Endothelial cell of umbilical vein (primary cell): ENCODE results near the gene SMAD3. TPM values are rescaled to one million over a fixed set of nuclear protein-coding genes. Genes with fewer than 3 reads are reported as not detected.

Experiments used
- BruUV-seq: library from RNA; stranded (reverse); fragments of 400-500 nt; replicated peaks from 2 replicates; lab custom pipeline; 2021; lab: Mats Ljungman, UMichigan
- CTCF ChIA-PET: fragments of 300-600, 350-600 bp; sonication (Branson Sonifier 250); formaldehyde crosslinking; loops from one replicate; lab custom pipeline; 2021; ENCODE audit warnings: antibody characterized with exemption, inconsistent platforms; lab: Charles Lee
- POLR2A ChIA-PET: fragments of 300-600, 350-600 bp; sonication (Branson Sonifier 250); formaldehyde crosslinking; loops from one replicate; lab custom pipeline; 2021; ENCODE audit warnings: antibody characterized with exemption, inconsistent platforms; lab: Charles Lee
- DNase-seq: peaks from one replicate; pipeline ENCODE4 v3.0.0-alpha.2; 2011; ENCODE audit warnings: low read depth, low spot score
- FAIRE-seq: peaks from 2 replicates; lab custom pipeline; 2011; peaks lifted over from hg19 to GRCh38; lab: Jason Lieb, UNC
- H2AFZ ChIP-seq: 2 replicates; pipeline ENCODE4 v1.6.0; 2012; ENCODE audit warnings: low read depth, low read length, control low read depth, inconsistent platforms
- H3K27ac ChIP-seq: 2 replicates; pipeline ENCODE4 v1.5.1; 2011; ENCODE audit warnings: low read depth, mild to moderate bottlenecking, control low read depth, low read length, moderate library complexity; ENCODE audit not compliant: insufficient read depth
- H3K27me3 ChIP-seq, 2 experiments: 2 replicates each; pipeline versions ENCODE4 v1.6.0 to v1.6.1; 2011; ENCODE audit warnings: low read length in 2 of 2, mixed read lengths in 1 of 2; ENCODE audit not compliant: control insufficient read depth in 2 of 2, insufficient read depth in 2 of 2
- H3K36me3 ChIP-seq, 2 experiments: 2 replicates in 1 of 2; 3 replicates in 1 of 2; pipeline ENCODE4 v1.5.1; 2011; ENCODE audit warnings: low read length in 2 of 2, mild to moderate bottlenecking in 1 of 2, moderate library complexity in 1 of 2; ENCODE audit not compliant: control insufficient read depth in 2 of 2, insufficient read depth in 2 of 2; ENCODE audit errors: extremely low read depth in 1 of 2
- H3K4me1 ChIP-seq: 3 replicates; pipeline ENCODE4 v1.5.1; 2011; ENCODE audit warnings: mild to moderate bottlenecking, low read length; ENCODE audit not compliant: control insufficient read depth, insufficient read depth; ENCODE audit errors: extremely low read depth
- H3K4me2 ChIP-seq: 2 replicates; pipeline ENCODE4 v1.6.1; 2011; ENCODE audit warnings: low read length, control low read depth, mixed read lengths; ENCODE audit not compliant: insufficient read depth
- H3K4me3 ChIP-seq, 3 experiments: fragments of 200-600 bp in 1 of 3; sonication (generic), shearing (Covaris generic) in 1 of 3; replicated peaks in 1 of 3; 2 replicates each; pipeline ENCODE4 v1.5.1; 2011 to 2016; ENCODE audit warnings: control low read depth in 3 of 3, low read length in 3 of 3, mild to moderate bottlenecking in 2 of 3, inconsistent platforms in 1 of 3, low read depth in 1 of 3, moderate library complexity in 1 of 3; ENCODE audit not compliant: insufficient read depth in 1 of 3
- H3K79me2 ChIP-seq: 2 replicates; pipeline ENCODE4 v1.6.0; 2012; ENCODE audit warnings: low read length, inconsistent platforms; ENCODE audit not compliant: control insufficient read depth, insufficient read depth
- H3K9ac ChIP-seq: replicated peaks from 2 replicates; pipeline ENCODE3; 2011; ENCODE audit warnings: low read length, control low read depth; ENCODE audit not compliant: insufficient read depth; ENCODE audit errors: extremely low read depth
- H3K9me1 ChIP-seq: replicated peaks from 3 replicates; pipeline ENCODE4 v1.6.0; 2011; ENCODE audit warnings: mild to moderate bottlenecking, low read length; ENCODE audit not compliant: control insufficient read depth, insufficient read depth; ENCODE audit errors: extremely low read depth
- H3K9me3 ChIP-seq: replicated peaks from 2 replicates; pipeline ENCODE4 v1.5.1; 2012; ENCODE audit warnings: low read length, inconsistent platforms; ENCODE audit not compliant: control insufficient read depth, insufficient read depth
- H4K20me1 ChIP-seq: replicated peaks from 2 replicates; pipeline ENCODE3; 2011; ENCODE audit warnings: mild to moderate bottlenecking, low read length; ENCODE audit not compliant: control insufficient read depth, insufficient read depth; ENCODE audit errors: extremely low read depth
- CTCF ChIP-seq, 2 donors: IDR thresholded peaks; 1 replicate in 1 of 2; 2 replicates in 1 of 2; pipeline ENCODE4 v1.5.1; 2011; ENCODE audit warnings: low read length in 2 of 2, mild to moderate bottlenecking in 2 of 2, moderate library complexity in 2 of 2, control low read depth in 1 of 2, inconsistent platforms in 1 of 2, low read depth in 1 of 2; ENCODE audit not compliant: insufficient read depth in 1 of 2; ENCODE audit errors: extremely low read depth in 1 of 2
- EZH2 ChIP-seq: IDR thresholded peaks from 2 replicates; pipeline ENCODE4 v1.6.1; 2012; ENCODE audit warnings: borderline replicate concordance, low read depth, mild to moderate bottlenecking, moderate library complexity, low read length, inconsistent platforms; ENCODE audit not compliant: severe bottlenecking
- FOS ChIP-seq: IDR thresholded peaks from 2 replicates; pipeline ENCODE4 v1.6.1; 2011; ENCODE audit warnings: mild to moderate bottlenecking, low read length, moderate library complexity, borderline replicate concordance; ENCODE audit not compliant: insufficient read depth
- GATA2 ChIP-seq: IDR thresholded peaks from 2 replicates; pipeline ENCODE4 v1.7.0; 2011; ENCODE audit warnings: low read depth, mild to moderate bottlenecking, moderate library complexity, mixed read lengths, low read length; ENCODE audit not compliant: insufficient read length, insufficient read depth
- JUN ChIP-seq: IDR thresholded peaks from 2 replicates; pipeline ENCODE4 v1.6.1; 2011; ENCODE audit warnings: borderline replicate concordance, low read depth; ENCODE audit not compliant: insufficient read length, insufficient read depth
- MAX ChIP-seq: IDR thresholded peaks from 2 replicates; pipeline ENCODE4 v1.6.1; 2011; ENCODE audit not compliant: insufficient read depth, insufficient read length
- MYC ChIP-seq: IDR thresholded peaks from one replicate; pipeline ENCODE4 v1.6.1; 2011; ENCODE audit warnings: mild to moderate bottlenecking, low read depth, low read length
- POLR2A ChIP-seq: IDR thresholded peaks from 2 replicates; pipeline ENCODE4 v1.6.1; 2012; ENCODE audit warnings: low read depth, mild to moderate bottlenecking, control low read depth, low read length
- POLR2AphosphoS5 ChIP-seq: IDR thresholded peaks from 2 replicates; pipeline ENCODE4 v1.6.1; 2012; ENCODE audit warnings: low read depth, mild to moderate bottlenecking, control low read depth, low read length, moderate library complexity; ENCODE audit not compliant: insufficient read depth
- dilution Hi-C: fragments of 300-500 bp; cut with MboI; formaldehyde crosslinking; loops from one replicate; pipeline ENCODE4 v1.15.0; 2019; ENCODE audit warnings: low sequenced_read_pairs; ENCODE audit not compliant: extremely low pct_ligation_motif_present
- intact Hi-C: fragments of 100-400 bp; cut with micrococcal nuclease; formaldehyde crosslinking; loops from one replicate; pipeline ENCODE4 v1.10.0; 2022
- polyA plus RNA-seq, 4 experiments: library from polyadenylated mRNA; depleted of rRNA in 3 of 4; stranded (reverse) in 3 of 4; unstranded in 1 of 4; fragments of >200 nt; gene quantifications; 2 replicates each; pipeline versions ENCODE4 v1.2.1 to v1.2.3, GENCODE V29; 2011 to 2012; ENCODE audit warnings: missing spikeins in 1 of 4
- total RNA-seq: library from RNA; stranded (reverse); gene quantifications from 2 replicates; pipeline ENCODE4 v1.2.3, GENCODE V29; 2021

Gene SMAD3
- total and polyA plus RNA-seq, 2 donors (not counting 3 experiments of a cell fraction or from before 2014, with no cell fraction given), result 56.4 to 88.2 TPM

- Histone ChIP-seq H3K4me2 (no peak overlapping the region), H3K9me1 (no peaks in the 10 kb centered on the region), H3K9ac (no peak overlapping the region), H3K4me1 (peaks cover 5% of the 10 kb centered on the region), H3K9me3 (no peaks in the 10 kb centered on the region), H3K79me2 (peaks cover 25% of the 10 kb centered on the region), H4K20me1 (no peaks in the 10 kb centered on the region), H3K4me3 (no peak overlapping the region), H2AFZ (no peak overlapping the region), H3K36me3 (peaks cover 22 to 37% of the 10 kb centered on the region in 2 experiments), H3K27me3 (no peaks in the 10 kb centered on the region), H3K27ac (no peak overlapping the region)
- intact Hi-C loops (no loop called here), dilution Hi-C loops (no loop called here)
- FAIRE-seq (no peak), DNase-seq (no peak)
- BruUV-seq, result no TSS peak
- ChIA-PET POLR2A (no interaction called here), CTCF (interaction anchor here (0.5 to 1.0 kb wide), 3 partner anchors 13 to 237 kb away, joined by 3 read pairs; no protein-coding TSS in a partner anchor)
- no peak for TF ChIP-seq POLR2AphosphoS5
- TF ChIP-seq EZH2, result no peak
- no peak for TF ChIP-seq MAX
- no peak for TF ChIP-seq FOS
- TF ChIP-seq JUN, result no peak
- TF ChIP-seq MYC, result no peak
- no peak for TF ChIP-seq CTCF (IDR thresholded peaks at IDR 0.05; ENCODE audit: extremely low read depth in 1 of 2, insufficient read depth in 1 of 2, low read depth in 1 of 2, low read length in 2 of 2)
- no peak for TF ChIP-seq GATA2
- no peak for TF ChIP-seq POLR2A
These were observed 118.2 kb downstream of the SMAD3 start for GRCh38 chr15:67183443-67184169.
